OCI-LY3 (cell line): ENCODE results near the gene VPS8.
A peak's percentile ranks its signal among the peaks of the same experiment; 100 is the strongest.

Source experiments
- H2AFZ ChIP-seq: fragments of 200-600, 300-600 bp; shearing (Covaris generic); 2 replicates; pipeline ENCODE4 v1.6.0; 2014; ENCODE audit warnings: antibody characterized with exemption, low read depth, low read length
- H3K27ac ChIP-seq: fragments of 200-600, 300-600 bp; sonication (generic); 2 replicates; pipeline ENCODE4 v1.5.1; 2014; ENCODE audit warnings: mild to moderate bottlenecking, low read length, moderate library complexity, mixed read lengths
- H3K27me3 ChIP-seq: fragments of 200-600, 300-600 bp; sonication (generic); 2 replicates; pipeline ENCODE4 v1.6.1; 2014; ENCODE audit warnings: low read depth, low read length, mixed read lengths
- H3K36me3 ChIP-seq: fragments of 200-600, 300-600 bp; sonication (generic); replicated peaks from 2 replicates; pipeline ENCODE3; 2014; ENCODE audit warnings: low read depth, low read length, mixed read lengths
- H3K4me1 ChIP-seq: fragments of 300-600, 200-600 bp; sonication (generic); 2 replicates; pipeline ENCODE4 v1.6.1; 2014; ENCODE audit warnings: low read length, mixed read lengths
- H3K4me2 ChIP-seq: fragments of 200-600, 300-600 bp; sonication (generic); 2 replicates; pipeline ENCODE4 v1.6.1; 2014; ENCODE audit warnings: low read length, mixed read lengths
- H3K4me3 ChIP-seq: fragments of 300-600, 200-600 bp; sonication (generic); 2 replicates; pipeline ENCODE4 v1.5.1; 2014; ENCODE audit warnings: antibody characterized with exemption, mild to moderate bottlenecking, low read length, moderate library complexity
- H3K79me2 ChIP-seq: fragments of 300-600, 200-600 bp; shearing (Covaris generic); 2 replicates; pipeline ENCODE4 v1.6.1; 2014; ENCODE audit warnings: mild to moderate bottlenecking, low read length, mixed read lengths
- H3K9ac ChIP-seq: fragments of 300-600, 200-600 bp; shearing (Covaris generic); 2 replicates; pipeline ENCODE4 v1.6.0; 2014; ENCODE audit warnings: mild to moderate bottlenecking, low read length, moderate library complexity
- H3K9me3 ChIP-seq: fragments of 200-600, 300-600 bp; shearing (Covaris generic); 2 replicates; pipeline ENCODE4 v1.6.1; 2014; ENCODE audit warnings: low read length, mixed read lengths; ENCODE audit not compliant: insufficient read depth
- H4K20me1 ChIP-seq: fragments of 200-600, 300-600 bp; sonication (generic); 2 replicates; pipeline ENCODE4 v1.6.1; 2016; ENCODE audit warnings: low read length, mixed read lengths; ENCODE audit not compliant: insufficient read depth
- CTCF ChIP-seq: fragments of 200-600, 300-600 bp; sonication (generic); IDR thresholded peaks from 2 replicates; pipeline ENCODE4 v1.5.1; 2014; ENCODE audit warnings: antibody characterized with exemption, low read length, low read depth
- EZH2phosphoT487 ChIP-seq: fragments of 200-600 bp; shearing (Covaris generic); IDR thresholded peaks from 2 replicates; pipeline ENCODE4 v1.6.1; 2018; ENCODE audit warnings: antibody characterized with exemption, mixed run types, low read depth

Gene VPS8

GRCh38 chr3:185069037-185070030, 257.4 kb downstream of the VPS8 start:
- Histone ChIP-seq H3K27ac (no peak overlapping the region), H3K4me2 (no peak overlapping the region), H3K27me3 (no peaks in the 10 kb centered on the region), H4K20me1 (no peaks in the 10 kb centered on the region), H3K9me3 (no peaks in the 10 kb centered on the region), H3K79me2 (no peaks in the 10 kb centered on the region), H3K36me3 (no peaks in the 10 kb centered on the region), H2AFZ (no peak overlapping the region), H3K9ac (no peak overlapping the region), H3K4me1 (no peaks in the 10 kb centered on the region), H3K4me3 (no peak overlapping the region)
- TF ChIP-seq CTCF (peak; percentile 22; the same call in 1 of the 2 replicates), EZH2phosphoT487 (no peak)

GRCh38 chr3:185070491-185071286, 258.7 kb downstream of the VPS8 start:
- Histone ChIP-seq H3K4me2 (no peak overlapping the region), H3K4me1 (no peaks in the 10 kb centered on the region), H3K4me3 (no peak overlapping the region), H2AFZ (no peak overlapping the region), H3K36me3 (no peaks in the 10 kb centered on the region), H3K9ac (no peak overlapping the region), H3K79me2 (no peaks in the 10 kb centered on the region), H4K20me1 (no peaks in the 10 kb centered on the region), H3K9me3 (no peaks in the 10 kb centered on the region), H3K27ac (no peak overlapping the region), H3K27me3 (no peaks in the 10 kb centered on the region; the same call in 1 of the 2 replicates)
- TF ChIP-seq CTCF (no peak), EZH2phosphoT487 (no peak)

DNA sequence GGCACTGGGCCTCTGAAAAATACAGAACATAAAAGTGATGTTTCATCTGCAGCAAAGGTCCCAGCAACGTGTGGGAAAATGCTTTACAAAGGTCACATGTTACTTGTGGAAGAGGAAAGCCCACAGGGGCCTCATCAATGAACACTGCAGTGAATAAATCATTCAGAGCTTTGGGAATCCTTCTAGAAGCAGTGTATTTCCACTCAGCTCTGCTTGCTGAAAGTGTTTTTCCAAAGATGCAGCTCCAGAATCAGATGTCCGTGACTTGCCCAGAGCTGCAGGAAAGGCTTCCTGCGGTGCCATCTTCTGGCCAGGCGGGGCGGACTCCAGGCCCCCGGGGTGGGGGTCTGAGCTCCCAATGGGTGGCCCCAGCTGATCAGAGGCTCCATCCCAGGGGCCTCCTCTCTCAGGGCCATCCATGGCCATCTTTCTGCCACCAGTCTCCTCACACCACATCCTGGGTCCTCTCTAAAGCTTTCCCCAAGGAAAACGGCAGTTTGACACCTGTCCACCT, 259.4 kb downstream of the VPS8 start:
- H3K4me2 ChIP-seq, result no peak overlapping the region
- no peak overlapping the region for H2AFZ ChIP-seq
- H3K9me3 ChIP-seq, result no peaks in the 10 kb centered on the region
- TF ChIP-seq EZH2phosphoT487 (no peak), CTCF (no peak)
- no peak overlapping the region for H3K9ac ChIP-seq
- no peaks in the 10 kb centered on the region for H3K36me3 ChIP-seq
- H3K4me1 ChIP-seq, result no peaks in the 10 kb centered on the region
- H4K20me1 ChIP-seq, result no peaks in the 10 kb centered on the region
- no peaks in the 10 kb centered on the region for H3K79me2 ChIP-seq
- H3K4me3 ChIP-seq, result no peak overlapping the region
- H3K27me3 ChIP-seq, result no peaks in the 10 kb centered on the region; the same call in 1 of the 2 replicates
- no peak overlapping the region for H3K27ac ChIP-seq

GRCh38 chr3:185075547-185075946, 263.6 kb downstream of the VPS8 start:
- Histone ChIP-seq H3K79me2 (no peaks in the 10 kb centered on the region), H3K4me2 (no peak overlapping the region), H2AFZ (no peak overlapping the region), H3K9me3 (no peaks in the 10 kb centered on the region), H3K4me1 (no peaks in the 10 kb centered on the region), H3K27ac (no peak overlapping the region), H3K27me3 (no peaks in the 10 kb centered on the region; the same call in 1 of the 2 replicates), H4K20me1 (no peaks in the 10 kb centered on the region), H3K4me3 (no peak overlapping the region), H3K36me3 (no peaks in the 10 kb centered on the region), H3K9ac (no peak overlapping the region)
- no peak for TF ChIP-seq CTCF
